ENCODE data around the gene CYP24A1.

Gene CYP24A1

DNA sequence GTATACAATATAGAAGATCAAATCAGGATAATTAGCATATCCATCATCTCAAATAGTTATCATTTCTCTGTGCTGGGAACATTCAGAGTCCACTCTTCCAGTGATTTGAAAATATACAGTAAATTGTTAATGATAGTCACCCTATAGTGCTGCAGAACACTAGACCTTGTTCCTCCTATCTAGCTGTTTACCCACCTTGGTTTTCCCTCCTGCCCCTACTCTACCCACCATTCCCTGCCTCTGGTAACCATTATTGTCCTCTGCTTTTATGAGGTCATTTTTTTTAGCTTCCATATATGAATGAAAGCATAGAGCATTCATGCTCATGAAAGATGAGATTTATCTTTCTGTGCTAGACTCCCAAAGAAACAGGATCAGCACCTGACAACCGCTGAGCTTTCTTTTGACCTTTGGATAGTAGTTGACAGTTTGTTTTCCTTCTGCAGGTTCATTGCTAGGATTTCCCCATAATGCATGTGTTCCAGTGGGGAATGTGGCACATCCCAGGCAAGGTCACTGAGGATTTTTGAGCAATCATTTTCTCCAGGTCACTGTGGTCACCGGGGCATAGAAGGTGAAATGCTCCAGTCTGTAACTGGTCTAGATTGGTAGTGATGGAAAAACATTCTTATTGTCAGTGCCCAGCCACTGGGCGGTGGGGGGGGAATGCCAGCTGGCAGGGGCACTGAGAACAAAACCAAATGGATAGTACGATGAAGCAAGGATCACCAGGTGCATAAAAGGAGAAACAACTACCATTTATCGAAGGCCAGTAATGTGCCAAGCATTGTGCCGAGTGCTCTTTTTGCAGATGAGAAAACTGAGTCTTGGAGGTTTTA, 69.8 kb downstream of the CYP24A1 start:
- no peak for FAIRE-seq
- no peak for TF ChIP-seq POLR2A (IDR thresholded peaks at IDR 0.05; ENCODE audit: low read depth, low read length)
- DNase-seq (ENCODE audit: insufficient read length): no peak

All from GM12892 (cell line).